Trophoblast cell (in vitro differentiated cells and primary cell): ENCODE data around the gene THG1L.

Experiments used
- DNase-seq, 2 donors: peaks; one replicate each; pipeline ENCODE4 v3.0.0-alpha.2; 2016
- H2AFZ ChIP-seq: 2 replicates; pipeline ENCODE4 v1.6.1; 2013; ENCODE audit warnings: low read length, moderate library complexity, mild to moderate bottlenecking; ENCODE audit not compliant: insufficient read depth, poor library complexity
- H2AK5ac ChIP-seq: 2 replicates; pipeline ENCODE4 v1.6.1; 2013; ENCODE audit warnings: mild to moderate bottlenecking, low read length
- H2BK120ac ChIP-seq: 2 replicates; pipeline ENCODE4 v1.6.1; 2013; ENCODE audit warnings: low read length, mild to moderate bottlenecking, moderate library complexity; ENCODE audit not compliant: insufficient read depth, poor library complexity
- H2BK12ac ChIP-seq: 2 replicates; pipeline ENCODE4 v1.6.1; 2013; ENCODE audit warnings: mild to moderate bottlenecking, low read length, moderate library complexity
- H2BK5ac ChIP-seq: 2 replicates; pipeline ENCODE4 v1.6.1; 2013; ENCODE audit warnings: low read length, low read depth, moderate library complexity, mild to moderate bottlenecking; ENCODE audit not compliant: poor library complexity
- H3K14ac ChIP-seq: 2 replicates; pipeline ENCODE4 v1.6.1; 2013; ENCODE audit warnings: mild to moderate bottlenecking, low read length
- H3K18ac ChIP-seq: 2 replicates; pipeline ENCODE4 v1.6.1; 2013; ENCODE audit warnings: mild to moderate bottlenecking, low read length
- H3K23ac ChIP-seq: 2 replicates; pipeline ENCODE4 v1.6.1; 2013; ENCODE audit warnings: low read length
- H3K27ac ChIP-seq: 2 replicates; pipeline ENCODE4 v1.5.1; 2013; ENCODE audit warnings: low read depth, mild to moderate bottlenecking, inconsistent platforms, low read length, moderate library complexity
- H3K27me3 ChIP-seq: 2 replicates; pipeline ENCODE4 v1.6.1; 2013; ENCODE audit warnings: inconsistent platforms, mild to moderate bottlenecking, low read length, moderate library complexity; ENCODE audit not compliant: insufficient read depth
- H3K36me3 ChIP-seq, 2 experiments: 1 replicate in 1 of 2; 2 replicates in 1 of 2; pipeline ENCODE4 v1.6.1; 2013; ENCODE audit warnings: low read length in 2 of 2, mild to moderate bottlenecking in 2 of 2, moderate library complexity in 1 of 2; ENCODE audit not compliant: insufficient read depth in 2 of 2, control insufficient read depth in 1 of 2
- H3K4ac ChIP-seq: 2 replicates; pipeline ENCODE4 v1.6.1; 2013; ENCODE audit warnings: low read depth, mild to moderate bottlenecking, low read length, moderate library complexity
- H3K4me1 ChIP-seq, 2 experiments: 1 replicate in 1 of 2; 2 replicates in 1 of 2; pipeline ENCODE4 v1.6.1; 2013; ENCODE audit warnings: low read length in 2 of 2, mild to moderate bottlenecking in 2 of 2, moderate library complexity in 1 of 2; ENCODE audit not compliant: insufficient read depth in 2 of 2, control insufficient read depth in 1 of 2
- H3K4me2 ChIP-seq: 2 replicates; pipeline ENCODE4 v1.6.1; 2013; ENCODE audit warnings: inconsistent platforms, mild to moderate bottlenecking, low read length, moderate library complexity
- H3K4me3 ChIP-seq: 2 replicates; pipeline ENCODE4 v1.5.1; 2013; ENCODE audit warnings: mild to moderate bottlenecking, low read depth, low read length, inconsistent platforms
- H3K79me1 ChIP-seq: one replicate; pipeline ENCODE4 v1.6.1; 2013; ENCODE audit warnings: low read length
- H3K79me2 ChIP-seq: 2 replicates; pipeline ENCODE4 v1.6.1; 2013; ENCODE audit warnings: low read length, mild to moderate bottlenecking; ENCODE audit not compliant: control insufficient read depth, insufficient read depth, poor library complexity
- H3K9ac ChIP-seq: 2 replicates; pipeline ENCODE4 v1.6.1; 2013; ENCODE audit warnings: mild to moderate bottlenecking, low read length
- H3K9me3 ChIP-seq: 2 replicates; pipeline ENCODE4 v1.6.1; 2013; ENCODE audit warnings: low read depth, mild to moderate bottlenecking, control low read depth, inconsistent platforms, low read length; ENCODE audit not compliant: insufficient read depth
- H4K12ac ChIP-seq: 2 replicates; pipeline ENCODE4 v1.6.1; 2013; ENCODE audit warnings: low read depth, mild to moderate bottlenecking, low read length, moderate library complexity
- H4K8ac ChIP-seq: 2 replicates; pipeline ENCODE4 v1.6.1; 2013; ENCODE audit warnings: low read depth, mild to moderate bottlenecking, low read length, moderate library complexity
- H4K91ac ChIP-seq: one replicate; pipeline ENCODE4 v1.6.1; 2013; ENCODE audit warnings: low read depth, mild to moderate bottlenecking, low read length, moderate library complexity
- WGBS: extraction: QIAGEN DNeasy Blood & Tissue Kit; methylation state at CpG from one replicate; pipeline ENCODE4 v1.1.7; 2013; ENCODE audit warnings: missing lambda C conversion rate; ENCODE audit not compliant: insufficient read length, insufficient coverage; ENCODE audit errors: extremely low coverage; 5-methylcytosine and 5-hydroxymethylcytosine counted together

Gene THG1L

DNA sequence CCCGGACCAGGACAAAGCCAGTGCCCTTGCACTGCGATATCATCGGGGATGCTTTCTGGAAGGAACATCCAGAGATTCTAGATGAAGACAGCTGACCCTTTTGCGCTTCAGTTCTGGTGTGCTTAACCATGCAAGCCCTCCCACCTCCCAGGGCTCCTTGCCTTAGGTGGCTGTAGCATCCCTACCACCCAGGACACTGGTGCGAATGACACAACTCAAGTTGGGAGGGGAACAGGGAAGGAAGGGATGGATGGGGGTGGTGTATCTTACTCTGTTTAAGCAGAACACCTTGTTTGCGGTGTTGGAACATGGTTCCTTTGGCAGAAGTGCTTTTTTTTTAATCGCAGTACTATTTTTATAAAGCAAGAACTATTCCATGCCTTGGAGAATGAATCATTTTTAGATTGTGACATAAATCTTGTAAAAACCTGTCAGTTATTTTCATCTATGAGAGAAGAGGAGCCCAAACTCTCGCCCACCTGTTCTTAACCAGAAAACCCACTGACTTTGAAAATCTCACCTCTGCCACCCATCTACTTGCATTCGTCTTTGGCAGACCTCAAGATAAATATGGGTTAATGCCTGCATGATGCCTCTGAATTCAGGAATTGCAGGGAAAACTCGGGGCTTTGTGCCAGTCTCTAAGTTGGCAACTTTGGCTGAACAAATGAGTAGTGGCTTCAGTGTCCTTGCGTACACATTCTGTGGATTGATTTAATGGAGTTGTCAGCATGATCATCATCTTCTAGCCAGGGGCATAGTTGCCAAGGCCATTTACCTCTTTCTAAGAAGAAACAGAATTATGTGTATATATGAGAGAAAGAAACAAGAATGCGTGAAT lies 8.4 kb downstream of the THG1L start:
- no CpG with 5 or more reads among the region's 12 CpGs for WGBS
- Histone ChIP-seq H3K4ac (no peak overlapping the region), H3K79me1 (peaks cover 7% of the 10 kb centered on the region), H3K9me3 (no peaks in the 10 kb centered on the region), H3K4me3 (no peak overlapping the region), H3K18ac (no peak overlapping the region), H3K23ac (no peak overlapping the region), H4K91ac (no peak overlapping the region), H4K12ac (no peak overlapping the region), H3K9ac (no peak overlapping the region), H2BK12ac (no peak overlapping the region), H3K27ac (no peak overlapping the region), H2BK120ac (no peak overlapping the region), H3K79me2 (peaks cover 6% of the 10 kb centered on the region), H3K4me2 (no peak overlapping the region), H4K8ac (no peak overlapping the region), H2BK5ac (no peak overlapping the region), H2AK5ac (no peak overlapping the region), H3K27me3 (no peaks in the 10 kb centered on the region), H2AFZ (no peak overlapping the region), H3K4me1 (peaks cover 0 to 5% of the 10 kb centered on the region in 2 experiments), H3K36me3 (peaks cover 5 to 8% of the 10 kb centered on the region in 2 experiments), H3K14ac (no peak overlapping the region)
- DNase-seq = no peak

DNA sequence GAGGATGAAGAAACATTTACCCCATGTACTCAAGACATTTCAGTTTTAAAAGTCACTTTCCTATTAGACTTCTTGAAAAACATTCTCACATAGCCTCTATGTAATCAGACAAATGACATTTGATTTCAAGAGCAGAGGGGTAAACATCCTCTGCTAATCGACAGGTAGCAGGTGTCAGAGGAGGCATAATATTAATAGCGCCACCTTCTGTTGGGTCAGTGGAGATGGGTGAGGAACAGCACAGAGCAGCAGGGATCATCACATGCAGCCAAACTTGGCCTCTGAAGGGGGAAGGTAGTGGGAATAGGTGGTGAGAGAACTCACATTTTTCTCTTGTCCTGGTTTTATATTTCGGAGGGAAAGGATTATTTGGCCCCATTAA lies 9.0 kb downstream of the THG1L start:
- H4K8ac ChIP-seq = no peak overlapping the region
- H3K79me2 ChIP-seq = peaks cover 6% of the 10 kb centered on the region
- peaks cover 7% of the 10 kb centered on the region for H3K79me1 ChIP-seq
- no peak overlapping the region for H4K91ac ChIP-seq
- no peaks in the 10 kb centered on the region for H3K9me3 ChIP-seq
- no peaks in the 10 kb centered on the region for H3K27me3 ChIP-seq
- peaks cover 0 to 7% of the 10 kb centered on the region in 2 experiments for H3K4me1 ChIP-seq
- no peak overlapping the region for H3K18ac ChIP-seq
- no peak overlapping the region for H4K12ac ChIP-seq
- no peak overlapping the region for H3K4me3 ChIP-seq
- H2AFZ ChIP-seq = no peak overlapping the region
- DNase-seq = peak; percentile 19 to 48
- H3K4me2 ChIP-seq = no peak overlapping the region
- WGBS = no CpG with 5 or more reads among the region's 3 CpGs
- no peak overlapping the region for H2BK120ac ChIP-seq
- H2BK5ac ChIP-seq = no peak overlapping the region
- H3K27ac ChIP-seq = no peak overlapping the region
- H3K4ac ChIP-seq = no peak overlapping the region
- no peak overlapping the region for H3K9ac ChIP-seq
- H2AK5ac ChIP-seq = no peak overlapping the region
- H3K14ac ChIP-seq = no peak overlapping the region
- no peak overlapping the region for H3K23ac ChIP-seq
- H3K36me3 ChIP-seq = peaks cover 4 to 8% of the 10 kb centered on the region in 2 experiments
- no peak overlapping the region for H2BK12ac ChIP-seq

DNA sequence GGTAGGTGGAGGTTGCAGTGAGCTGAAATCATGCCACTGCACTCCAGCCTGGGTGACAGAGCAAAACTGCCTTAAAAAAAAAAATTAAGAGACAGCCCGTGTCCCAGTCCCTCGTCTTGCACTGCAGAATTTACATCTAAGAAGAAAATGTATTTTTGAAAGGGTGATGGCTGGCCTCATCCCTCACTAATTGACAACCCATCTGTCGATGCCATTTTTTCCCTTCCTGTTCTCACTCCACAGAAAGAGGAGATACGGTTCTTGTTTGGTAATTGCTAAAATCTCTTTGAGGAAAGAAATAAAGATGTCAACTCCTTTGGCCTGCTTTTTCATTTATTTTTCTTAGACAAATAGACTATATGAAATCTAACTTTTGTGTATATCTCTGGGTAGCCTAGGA lies 9.9 kb downstream of the THG1L start:
- Histone ChIP-seq H3K27ac (no peak overlapping the region), H4K12ac (no peak overlapping the region), H4K91ac (no peak overlapping the region), H3K14ac (no peak overlapping the region), H3K36me3 (peaks cover 3 to 8% of the 10 kb centered on the region in 2 experiments), H3K79me1 (peaks cover 7% of the 10 kb centered on the region), H2BK12ac (no peak overlapping the region), H3K4me3 (no peak overlapping the region), H2BK120ac (no peak overlapping the region), H3K9ac (no peak overlapping the region), H3K27me3 (no peaks in the 10 kb centered on the region), H3K79me2 (peaks cover 6% of the 10 kb centered on the region), H2AFZ (no peak overlapping the region), H3K18ac (no peak overlapping the region), H2BK5ac (no peak overlapping the region), H3K4ac (no peak overlapping the region), H3K9me3 (no peaks in the 10 kb centered on the region), H3K4me1 (peaks cover 0 to 7% of the 10 kb centered on the region in 2 experiments), H3K23ac (no peak overlapping the region), H3K4me2 (no peak overlapping the region), H2AK5ac (no peak overlapping the region), H4K8ac (no peak overlapping the region)
- no peak for DNase-seq
- no CpG with 5 or more reads among the region's 4 CpGs for WGBS

DNA sequence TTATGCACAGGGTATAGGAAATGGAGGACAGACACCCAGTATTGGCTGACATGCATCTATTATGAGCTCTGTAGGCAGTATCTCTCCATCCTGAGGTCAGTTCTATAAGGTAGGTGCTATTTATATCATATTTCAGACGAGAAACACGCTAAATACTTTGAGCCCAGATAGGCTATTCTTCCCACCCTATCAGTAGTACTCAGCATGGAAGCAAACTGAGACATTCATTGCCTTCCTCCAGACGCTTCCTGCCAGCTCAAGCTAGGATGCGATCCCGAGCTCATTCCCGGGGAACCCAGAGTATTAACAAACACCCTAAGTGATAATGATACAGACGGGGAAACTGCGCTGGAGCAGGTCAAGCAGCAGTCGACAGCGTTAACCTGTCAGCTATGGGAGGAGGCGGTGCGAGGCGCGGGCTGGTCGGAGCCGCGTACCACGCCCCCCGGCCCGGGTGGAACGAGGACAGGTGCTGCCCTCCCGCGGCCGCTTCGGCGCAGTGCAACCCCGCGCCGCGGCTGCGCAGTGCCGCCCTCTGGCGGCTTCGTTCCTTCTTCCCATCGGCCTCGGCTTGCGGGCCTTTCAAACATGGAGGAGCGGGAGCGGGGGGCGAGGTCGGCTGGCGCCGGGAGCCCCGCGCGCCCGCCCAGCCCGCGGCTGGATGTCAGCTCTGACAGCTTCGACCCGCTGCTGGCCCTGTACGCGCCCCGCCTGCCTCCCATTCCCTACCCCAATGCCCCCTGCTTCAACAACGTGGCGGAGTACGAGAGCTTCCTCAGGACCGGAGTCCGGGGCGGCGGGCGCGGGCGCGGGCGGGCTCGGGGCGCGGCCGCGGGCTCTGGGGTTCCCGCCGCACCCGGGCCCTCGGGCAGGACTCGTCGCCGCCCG lies 12.2 kb downstream of the THG1L start, which contains the start of gene LSM11:
LSM11 (plus strand) TSS at position 550 of the 888 bp plus-strand sequence; CDS start at position 589, 39 bp downstream.
- DNase-seq = peak; percentile 85 to 93
- peaks cover 0 to 7% of the 10 kb centered on the region in 2 experiments for H3K4me1 ChIP-seq
- peak within 1 kb of the TSS; percentile 18 for H3K23ac ChIP-seq
- H2BK12ac ChIP-seq = no peak within 1 kb of the TSS
- peak within 1 kb of the TSS; percentile 46 for H2BK5ac ChIP-seq
- H3K79me1 ChIP-seq = peaks cover 7% of the 10 kb centered on the region
- H3K9ac ChIP-seq = peak within 1 kb of the TSS; percentile 63
- no CpG with 5 or more reads among the region's 79 CpGs for WGBS
- peak within 1 kb of the TSS; percentile 93 for H3K4me3 ChIP-seq
- no peak within 1 kb of the TSS for H2AK5ac ChIP-seq
- peak within 1 kb of the TSS; percentile 67 for H4K91ac ChIP-seq
- H3K79me2 ChIP-seq = peaks cover 6% of the 10 kb centered on the region
- H4K12ac ChIP-seq = peak within 1 kb of the TSS; percentile 60
- peak within 1 kb of the TSS; percentile 71 for H3K14ac ChIP-seq
- H3K9me3 ChIP-seq = no peaks in the 10 kb centered on the region
- peak within 1 kb of the TSS; percentile 61 for H2BK120ac ChIP-seq
- peak within 1 kb of the TSS; percentile 91 for H2AFZ ChIP-seq
- H3K36me3 ChIP-seq = peaks cover 0 to 3% of the 10 kb centered on the region in 2 experiments
- H3K18ac ChIP-seq = peak within 1 kb of the TSS; percentile 82
- no peaks in the 10 kb centered on the region for H3K27me3 ChIP-seq
- no peak within 1 kb of the TSS for H3K27ac ChIP-seq
- peak within 1 kb of the TSS; percentile 69 for H4K8ac ChIP-seq
- H3K4ac ChIP-seq = no peak within 1 kb of the TSS
- H3K4me2 ChIP-seq = peak within 1 kb of the TSS; percentile 84
